Stimulated activated CD8-positive, alpha-beta memory T cell treated with anti-CD3 and anti-CD28 coated beads, Interleukin-2, amount 100 ng/mL, for 1 hour (primary cell): ENCODE measurements around the gene EMILIN1.
"Not testable (repeated sequence)": the region's sequence is repeated elsewhere in the genome, so short reads cannot be mapped to it uniquely, and the experiment has no call there.

Source experiments
- DNase-seq, 2 donors: peaks; one replicate each; pipeline ENCODE4 v3.0.0-alpha.2; 2020; ENCODE audit warnings: low read depth in 2 of 2

The EMILIN1 gene

DNA sequence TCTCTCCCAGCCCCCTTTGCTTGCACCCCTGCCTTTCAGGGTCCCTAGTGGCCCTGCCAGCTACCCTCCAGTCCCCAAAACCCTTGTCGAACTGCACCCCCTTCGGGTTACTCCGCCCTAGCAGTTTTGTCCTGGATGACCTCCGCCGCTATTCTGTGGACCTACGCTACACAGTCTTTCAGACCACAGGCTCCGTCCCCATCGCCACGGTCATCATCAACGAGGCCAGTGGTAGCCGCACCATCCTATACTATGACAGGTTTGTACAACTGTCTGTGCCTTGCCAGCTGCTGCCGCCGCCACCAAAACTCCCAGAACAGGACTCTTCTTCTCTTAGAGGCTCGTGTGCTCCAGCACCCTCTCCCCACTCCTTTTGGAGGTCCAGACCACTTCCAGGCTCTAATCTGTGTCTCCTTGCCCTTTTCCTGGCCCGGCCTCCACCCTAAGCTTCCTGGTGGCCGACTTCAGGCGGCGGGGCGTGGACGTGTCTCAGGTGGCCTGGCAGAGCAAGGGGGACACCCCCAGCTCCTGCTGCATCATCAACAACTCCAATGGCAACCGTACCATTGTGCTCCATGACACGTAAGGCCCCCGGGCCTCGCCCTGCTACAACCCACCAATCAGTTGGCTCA, 16.1 kb downstream of the EMILIN1 start:
- no peak for DNase-seq

GRCh38 chr2:27095427-27095744, 17.0 kb downstream of the EMILIN1 start:
- no peak for DNase-seq

- DNase-seq = no peak
Measured at GRCh38 chr2:27095745-27096651, 17.6 kb downstream of the EMILIN1 start.

- DNase-seq = no peak
Measured at GRCh38 chr2:27096748-27097297, 18.4 kb downstream of the EMILIN1 start.

- DNase-seq = no peak
Measured at GRCh38 chr2:27097341-27097740, 18.9 kb downstream of the EMILIN1 start.

- DNase-seq = no peak
Measured at GRCh38 chr2:27099334-27099955, 21.0 kb downstream of the EMILIN1 start.

DNA sequence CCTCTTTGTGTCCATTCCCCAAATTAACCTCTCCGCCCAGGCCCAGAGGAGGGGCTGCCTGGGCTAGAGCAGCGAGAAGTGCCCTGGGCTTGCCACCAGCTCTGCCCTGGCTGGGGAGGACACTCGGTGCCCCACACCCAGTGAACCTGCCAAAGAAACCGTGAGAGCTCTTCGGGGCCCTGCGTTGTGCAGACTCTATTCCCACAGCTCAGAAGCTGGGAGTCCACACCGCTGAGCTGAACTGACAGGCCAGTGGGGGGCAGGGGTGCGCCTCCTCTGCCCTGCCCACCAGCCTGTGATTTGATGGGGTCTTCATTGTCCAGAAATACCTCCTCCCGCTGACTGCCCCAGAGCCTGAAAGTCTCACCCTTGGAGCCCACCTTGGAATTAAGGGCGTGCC, 21.6 kb downstream of the EMILIN1 start:
- DNase-seq = no peak

- DNase-seq = no peak
Measured at GRCh38 chr2:27102329-27102728, 23.9 kb downstream of the EMILIN1 start.

DNA sequence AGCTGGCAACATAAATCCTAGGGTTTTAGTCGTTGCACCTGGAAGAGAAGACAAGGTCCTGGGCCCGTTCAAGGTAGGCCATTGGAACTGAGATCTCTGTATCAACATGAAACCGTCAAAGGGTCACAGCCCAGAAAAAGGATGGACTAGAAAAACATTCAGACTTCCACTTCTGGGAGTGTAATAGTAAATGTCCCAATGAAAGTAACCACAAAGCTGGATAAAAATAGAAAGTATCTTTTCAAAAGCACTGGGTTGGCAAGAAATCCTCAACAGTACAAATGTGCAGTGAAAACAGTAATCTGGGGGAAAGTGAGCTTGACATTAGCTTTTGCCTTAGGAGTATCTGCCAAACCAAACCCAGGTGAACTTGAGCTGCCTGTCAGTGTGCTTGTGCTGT, 27.6 kb downstream of the EMILIN1 start:
- no peak for DNase-seq

- DNase-seq = no peak
Measured at GRCh38 chr2:27108221-27108620, 29.8 kb downstream of the EMILIN1 start.

DNA sequence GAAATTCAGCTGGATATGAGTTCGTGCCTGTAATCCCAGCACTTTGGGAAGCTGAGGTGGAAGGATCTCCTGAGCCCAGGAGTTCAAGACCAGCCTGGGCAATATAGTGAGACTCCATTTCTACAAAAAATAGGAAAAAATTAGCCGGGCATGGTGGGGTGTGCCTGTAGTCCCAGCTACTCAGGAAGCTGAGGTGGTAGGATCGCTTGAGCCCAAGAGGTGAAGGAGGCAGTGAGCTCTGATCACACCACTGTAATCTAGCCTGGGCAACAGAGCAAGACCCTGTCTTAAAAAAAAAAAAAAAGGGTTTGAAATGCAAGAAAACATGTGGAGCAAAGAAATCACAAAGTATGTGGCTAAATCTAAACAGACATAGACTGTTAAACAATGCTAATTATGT, 30.7 kb downstream of the EMILIN1 start:
- DNase-seq = no peak

- not testable (repeated sequence) for DNase-seq
Measured at GRCh38 chr2:27110603-27111352, 32.4 kb downstream of the EMILIN1 start.

DNA sequence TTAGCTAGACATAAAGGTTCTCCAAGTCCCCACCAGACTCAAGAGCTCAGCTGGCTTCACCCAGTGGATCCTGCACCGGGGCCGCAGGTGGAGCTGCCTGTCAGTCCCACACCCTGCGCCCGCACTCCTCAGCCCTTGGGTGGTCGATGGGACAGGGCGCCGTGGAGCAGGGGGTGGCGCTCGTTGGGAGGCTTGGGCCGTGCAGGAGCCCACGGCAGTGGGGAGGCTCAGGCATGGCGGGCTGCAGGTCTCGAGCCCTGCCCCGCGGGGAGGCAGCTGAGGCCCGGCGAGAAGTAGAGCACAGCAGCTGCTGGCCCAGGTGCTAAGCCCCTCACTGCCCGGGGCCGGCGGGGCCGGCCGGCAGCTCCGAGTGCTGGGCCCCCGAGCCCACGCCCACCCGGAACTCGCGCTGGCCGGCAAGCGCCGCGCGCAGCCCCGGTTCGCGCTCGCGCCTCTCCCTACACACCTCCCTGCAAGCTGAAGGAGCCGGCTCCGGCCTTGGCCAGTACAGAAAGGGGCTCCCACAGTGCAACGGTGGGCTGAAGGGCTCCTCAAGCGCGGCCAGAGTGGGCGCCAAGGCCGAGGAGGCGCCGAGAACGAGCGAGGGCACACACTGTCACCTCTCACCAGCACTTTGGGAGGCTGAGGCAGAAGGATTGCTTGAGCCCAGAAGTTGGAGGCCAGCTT, 33.1 kb downstream of the EMILIN1 start:
- not testable (repeated sequence) for DNase-seq

DNA sequence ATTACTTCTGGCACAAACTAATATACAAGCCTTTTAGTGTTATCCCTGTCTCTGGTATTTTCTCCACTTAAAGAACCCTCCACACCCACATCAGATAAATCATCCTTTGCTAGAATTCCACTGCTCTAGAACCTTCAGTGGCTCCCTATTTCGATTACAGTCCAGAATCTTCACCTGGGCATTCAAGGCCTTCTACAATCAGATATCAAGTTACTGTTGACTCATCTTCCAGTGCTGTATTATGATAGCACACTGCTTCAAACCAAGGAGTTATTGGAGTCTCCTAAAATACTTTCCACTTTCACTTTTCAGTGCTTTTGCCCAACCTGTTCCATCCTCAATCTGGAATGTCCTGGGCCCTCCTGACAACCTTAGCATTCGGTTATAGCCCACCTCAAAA, 37.1 kb downstream of the EMILIN1 start:
- no peak for DNase-seq

- no peak for DNase-seq
Measured at GRCh38 chr2:27117995-27118524, 39.6 kb downstream of the EMILIN1 start.

DNA sequence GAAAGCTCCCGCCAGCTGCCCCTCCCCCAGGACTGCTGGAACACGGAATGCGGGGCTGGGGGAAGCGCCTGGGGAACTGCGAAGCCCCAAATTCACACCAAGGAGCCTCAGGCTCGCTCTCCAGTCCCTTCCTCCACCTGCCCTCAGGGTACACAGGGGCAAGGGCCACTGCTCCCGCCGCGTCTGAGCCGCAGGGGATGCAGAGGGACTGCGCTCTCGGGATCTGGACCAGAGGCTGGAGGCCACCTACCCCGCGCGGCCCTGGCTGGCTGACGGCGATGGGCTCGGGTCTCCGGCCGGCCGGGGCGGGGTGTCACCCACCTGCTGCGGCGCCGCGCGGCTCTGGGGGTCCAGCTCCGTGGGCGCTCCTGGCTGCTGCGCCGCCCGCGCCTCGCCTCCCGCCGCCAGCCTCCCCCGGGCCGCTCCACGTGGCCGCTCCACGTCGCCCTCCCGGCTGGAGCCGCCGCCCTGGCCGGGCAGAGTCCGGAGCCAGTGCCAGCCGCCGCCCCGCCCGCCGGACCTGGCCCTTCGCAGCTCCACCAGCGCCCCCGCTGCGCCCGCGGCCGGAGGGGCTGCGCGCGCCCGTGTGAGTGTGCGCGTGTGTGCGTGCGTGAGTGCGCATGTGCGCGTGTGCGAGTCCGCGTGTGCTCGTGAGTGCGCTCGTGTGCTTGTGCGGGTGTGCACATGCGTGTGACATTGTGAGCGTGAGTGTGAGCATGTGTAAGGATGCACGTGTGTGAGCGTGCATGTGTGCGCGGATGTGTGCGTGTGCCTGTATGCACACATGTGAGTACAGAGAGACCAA, 40.3 kb downstream of the EMILIN1 start, which contains the start of gene CGREF1:
CGREF1 (minus strand) TSS at position 604 of the 805 bp plus-strand sequence. CDS start 14,762 bp downstream, outside the sequence.
- DNase-seq = no peak

GRCh38 chr2:27119330-27119670, 40.9 kb downstream of the EMILIN1 start:
- not testable (repeated sequence) for DNase-seq

GRCh38 chr2:27121906-27122305, 43.5 kb downstream of the EMILIN1 start:
- no peak for DNase-seq

- no peak for DNase-seq
Measured at GRCh38 chr2:27122791-27123190, 44.4 kb downstream of the EMILIN1 start.
